ENCODE measurements around the gene PAQR7.

Gene PAQR7

DNA sequence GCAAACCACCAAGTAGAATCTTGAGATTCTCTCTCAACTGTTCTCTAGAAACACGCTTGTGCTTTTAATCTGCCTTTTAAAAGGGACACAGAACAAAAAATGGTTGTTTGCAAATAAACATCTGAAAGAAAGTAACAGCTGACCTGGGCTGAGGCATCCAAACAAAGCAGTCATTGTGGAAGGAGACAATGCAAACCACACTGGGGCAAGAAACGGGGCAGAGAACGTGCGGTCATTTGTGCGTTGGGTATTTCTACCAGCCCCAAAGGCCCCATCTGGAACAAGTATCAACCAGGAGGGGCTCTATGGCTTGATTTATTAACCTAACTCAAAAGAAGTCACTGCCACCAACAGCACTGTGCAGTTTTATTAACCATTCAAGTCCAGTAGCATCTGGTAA is 24.7 kb upstream of the PAQR7 start:
- DNase-seq: no peak

DNA sequence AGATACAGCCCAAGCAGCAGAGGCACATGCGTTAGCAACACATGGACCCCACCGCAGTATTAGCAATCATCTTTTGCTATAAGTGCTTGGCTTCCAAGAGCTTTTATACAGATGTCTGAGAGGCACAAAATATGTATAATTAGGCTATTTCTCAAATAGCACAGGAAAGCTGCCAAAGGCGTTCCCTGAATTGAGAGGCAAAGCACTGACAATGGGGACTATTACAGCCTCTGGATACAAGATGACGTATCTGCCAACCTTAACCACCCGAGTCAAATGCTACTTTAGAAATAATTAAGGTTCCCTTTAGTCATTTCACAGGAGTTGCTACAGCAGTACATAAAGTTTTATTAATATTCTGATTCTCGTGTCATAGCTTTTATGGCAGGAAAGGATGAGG is 24.3 kb upstream of the PAQR7 start:
- no peak for DNase-seq

DNA sequence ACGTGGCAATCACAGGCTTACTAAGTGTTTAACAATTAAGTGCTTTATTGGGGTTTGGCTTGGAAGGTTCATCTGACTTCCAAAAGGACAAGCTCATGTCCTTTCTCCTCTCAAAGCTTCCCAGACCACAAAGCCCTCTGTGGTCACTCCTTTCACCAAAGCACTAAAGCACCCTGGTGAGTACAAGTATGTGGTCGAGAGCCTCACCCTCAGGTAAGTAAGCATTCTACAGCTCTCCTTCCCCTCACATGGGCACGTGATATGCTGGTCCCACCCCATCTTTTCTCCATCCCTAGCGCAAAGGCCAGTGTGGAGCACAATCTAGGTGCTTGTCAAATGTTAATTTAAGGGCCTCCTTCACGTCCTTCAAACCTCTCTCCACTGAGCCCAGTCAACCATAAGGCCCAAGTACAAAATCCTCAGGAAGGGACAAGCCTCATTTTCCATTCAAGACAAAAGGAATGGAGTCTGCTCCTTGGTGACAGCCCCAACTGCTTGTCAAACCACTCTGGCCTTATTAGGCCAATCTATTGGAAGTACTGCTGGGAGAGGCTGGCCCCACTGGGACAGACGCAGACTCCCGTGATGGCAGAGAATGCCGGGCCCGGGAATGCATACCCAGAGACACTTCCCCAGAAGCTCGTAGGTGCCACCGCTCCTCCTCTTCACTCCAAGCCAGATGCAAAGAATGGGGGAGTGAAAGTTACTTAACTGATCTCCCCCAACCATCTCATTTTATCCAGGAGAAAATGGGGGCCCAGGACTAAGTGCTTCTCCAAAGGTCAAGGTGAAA is 22.9 kb upstream of the PAQR7 start:
- no peak for DNase-seq

DNA sequence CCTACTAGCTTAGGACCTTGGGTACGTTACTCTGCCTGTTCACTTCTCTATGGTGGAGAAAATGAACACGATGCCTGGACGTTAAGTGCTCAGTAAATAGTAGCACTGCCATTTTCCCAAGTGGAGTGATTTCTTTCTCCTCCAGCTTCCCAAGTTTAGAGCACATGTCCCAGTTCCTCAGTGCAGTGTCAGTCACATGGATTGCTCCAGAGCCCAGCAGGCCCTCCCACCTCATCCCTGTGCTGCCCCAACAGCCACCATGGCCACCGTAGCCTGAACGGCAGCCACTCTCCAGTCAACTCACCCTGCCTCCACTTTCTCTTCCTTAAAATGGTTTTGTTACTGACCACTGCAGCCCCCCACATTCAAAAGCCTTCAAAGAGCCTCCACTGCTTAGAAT is 22.2 kb upstream of the PAQR7 start:
- DNase-seq: no peak

DNA sequence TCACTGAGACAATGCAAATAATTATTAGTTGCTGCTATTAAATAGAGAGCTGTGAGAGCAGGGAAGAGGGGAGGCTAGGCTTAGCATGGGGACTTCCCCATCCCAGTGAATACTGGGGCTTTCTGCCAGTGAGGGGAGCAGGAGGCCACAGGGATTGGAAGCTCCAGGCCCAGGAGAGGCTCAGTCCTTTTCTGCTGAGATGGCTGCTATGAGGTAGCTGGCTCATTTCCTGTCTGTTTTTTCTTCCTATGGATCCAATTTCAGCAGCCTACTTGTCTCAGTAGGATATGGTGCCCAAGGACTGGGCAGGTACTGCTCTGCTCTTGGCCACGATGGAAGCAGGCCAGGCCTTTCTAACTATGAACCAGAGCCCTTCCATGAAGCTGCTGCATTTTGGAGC is 20.8 kb upstream of the PAQR7 start:
- DNase-seq: no peak

DNA sequence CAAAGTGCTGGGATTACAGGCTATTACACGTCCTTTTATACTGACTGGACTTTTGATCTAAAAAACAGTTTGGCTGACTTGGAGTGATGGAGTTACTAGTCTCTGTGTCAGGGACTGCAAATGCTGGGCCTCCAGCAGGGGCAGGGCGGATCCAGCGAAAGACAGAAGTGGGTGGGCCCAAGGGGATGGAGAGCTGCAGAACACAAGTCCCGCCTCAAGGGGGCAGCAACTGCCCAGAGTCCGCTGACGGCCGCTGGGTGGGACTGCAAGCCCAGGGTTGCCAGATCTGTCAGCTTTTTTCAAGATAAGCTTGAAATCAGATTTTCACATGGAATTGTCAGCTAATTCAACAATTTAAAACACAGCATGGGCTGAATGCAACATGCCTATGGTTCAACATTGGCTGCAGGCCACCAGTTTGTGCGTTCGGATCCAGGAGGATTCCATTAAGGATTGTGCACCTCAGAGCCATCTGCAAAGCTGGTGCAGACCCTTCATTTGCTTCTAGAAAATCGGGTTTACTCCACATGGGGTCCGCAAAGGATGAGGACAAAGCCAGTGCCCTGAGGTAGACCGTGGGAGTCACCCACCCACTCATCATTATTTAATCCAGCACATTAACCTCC is 20.0 kb upstream of the PAQR7 start:
- peak; percentile 87 for DNase-seq

DNA sequence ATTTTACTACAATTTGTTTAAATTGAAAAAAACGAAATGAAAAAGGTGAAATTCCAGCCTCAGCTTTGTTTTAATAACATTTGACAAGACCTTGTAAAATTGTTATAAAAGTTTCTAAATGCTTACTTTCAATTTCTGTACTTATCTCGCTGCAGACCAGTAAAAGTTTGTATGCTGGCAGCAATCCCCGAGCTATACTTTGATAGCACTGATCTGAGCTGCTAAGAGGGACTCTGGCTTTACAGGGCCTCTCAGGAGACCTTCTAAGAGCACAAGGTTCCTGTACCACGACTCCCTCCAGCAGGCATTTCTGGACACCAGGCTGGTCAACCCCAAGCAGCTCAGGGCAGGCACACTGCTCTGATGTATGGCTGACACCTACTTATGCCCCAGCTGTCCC is 17.6 kb upstream of the PAQR7 start:
- no peak for DNase-seq

DNA sequence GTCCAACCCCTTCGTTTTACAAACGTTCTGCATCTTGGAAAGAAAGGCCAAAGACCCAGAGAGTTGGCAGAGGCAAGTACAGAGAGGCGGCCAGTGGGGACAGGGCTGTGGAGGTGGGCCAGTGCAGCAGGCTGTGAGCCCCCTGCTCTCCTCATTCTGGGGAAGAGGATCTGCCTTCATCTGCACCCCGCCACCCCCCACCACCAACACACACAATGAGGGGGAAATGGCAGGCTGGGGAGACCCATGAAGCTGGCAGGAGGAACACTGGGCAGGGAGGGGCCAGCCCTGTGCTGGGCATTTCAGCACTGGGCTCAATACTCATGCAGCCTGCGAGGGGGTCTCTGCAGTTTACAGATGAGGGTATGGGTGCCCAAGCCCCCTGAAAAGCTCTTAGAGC is 16.1 kb upstream of the PAQR7 start:
- no peak for DNase-seq

DNA sequence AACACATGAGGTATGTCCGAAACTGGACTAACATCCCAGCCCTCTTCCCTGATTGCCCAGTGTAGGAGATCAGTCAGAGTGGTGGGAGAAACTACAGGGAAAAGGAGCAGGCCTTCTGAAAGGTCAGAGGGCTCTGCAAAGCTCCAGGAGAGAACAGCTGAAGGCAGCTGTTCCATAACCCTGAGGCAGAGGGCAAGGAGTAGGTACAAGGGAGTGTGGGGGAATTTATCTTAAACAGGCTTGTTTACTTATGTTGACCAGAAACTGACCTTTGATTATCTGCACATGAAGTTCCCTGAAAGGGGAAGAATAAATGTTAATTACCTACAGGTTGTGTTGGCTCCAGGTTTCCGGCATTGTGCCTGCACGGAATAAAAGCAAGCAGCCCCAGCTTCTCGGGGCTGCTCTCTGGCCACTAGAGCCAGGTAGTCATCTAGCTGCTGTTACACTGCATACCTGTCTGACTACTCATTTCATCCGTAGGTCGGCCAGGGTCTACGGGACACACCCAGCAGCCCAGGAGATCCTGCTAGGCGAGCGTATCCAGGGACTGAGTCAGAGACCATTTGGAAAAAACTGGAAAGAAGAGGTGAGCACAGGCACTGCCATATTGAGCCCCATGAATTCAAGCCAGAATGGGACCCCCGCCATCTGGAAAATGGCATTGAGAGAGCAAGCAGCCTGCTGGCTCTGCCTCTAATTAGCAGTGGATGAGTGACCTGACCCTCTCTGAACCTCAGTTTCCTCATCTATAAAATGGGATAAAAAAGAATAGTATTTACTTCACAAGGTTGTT is 14.9 kb upstream of the PAQR7 start:
- DNase-seq: no peak

DNA sequence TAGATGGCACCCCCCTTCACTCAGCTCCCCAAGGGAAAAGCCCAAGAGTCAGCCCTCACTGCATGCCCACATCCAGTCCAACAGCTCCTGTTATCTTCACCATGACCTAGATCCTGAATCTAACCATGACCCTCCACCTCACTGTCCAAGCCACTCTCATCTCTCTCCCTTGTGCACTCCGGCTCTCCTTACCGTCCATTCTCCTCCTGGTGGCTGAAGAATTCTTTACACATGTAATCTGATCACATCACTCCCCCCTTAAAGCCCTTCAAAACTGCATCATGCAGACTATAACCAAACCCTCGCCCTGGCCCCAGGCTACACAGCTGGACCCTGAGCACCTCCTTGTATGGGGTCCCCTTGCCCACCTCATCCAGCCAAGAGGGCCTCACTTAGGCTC is 14.0 kb upstream of the PAQR7 start:
- peak; percentile 77 for DNase-seq

DNA sequence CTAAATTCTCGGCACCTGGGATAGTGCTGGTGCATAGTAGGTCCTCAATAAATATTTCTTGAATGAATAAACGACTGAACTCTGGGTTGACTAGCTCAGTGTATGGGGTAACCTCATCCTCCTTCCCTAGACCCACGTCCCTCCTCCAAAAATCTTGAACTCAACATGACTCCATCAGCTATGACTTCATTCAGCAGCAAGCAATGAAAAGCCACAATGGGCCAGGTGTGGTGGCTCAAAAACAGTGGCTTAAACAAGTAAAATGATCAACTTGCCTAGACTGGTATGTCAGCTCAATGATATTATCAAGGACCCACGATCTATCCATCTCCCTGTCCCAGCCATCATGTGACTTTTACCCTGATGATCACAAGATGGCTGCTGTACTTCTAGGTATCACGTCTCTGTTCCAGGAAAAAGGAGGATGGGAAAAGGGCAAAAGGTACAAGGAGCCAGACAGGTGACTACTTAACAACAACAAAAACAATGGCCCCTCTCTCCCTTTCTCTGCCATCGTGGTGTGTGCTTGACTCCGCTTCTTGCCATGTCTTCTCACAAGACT is 13.0 kb upstream of the PAQR7 start:
- DNase-seq: no peak

DNA sequence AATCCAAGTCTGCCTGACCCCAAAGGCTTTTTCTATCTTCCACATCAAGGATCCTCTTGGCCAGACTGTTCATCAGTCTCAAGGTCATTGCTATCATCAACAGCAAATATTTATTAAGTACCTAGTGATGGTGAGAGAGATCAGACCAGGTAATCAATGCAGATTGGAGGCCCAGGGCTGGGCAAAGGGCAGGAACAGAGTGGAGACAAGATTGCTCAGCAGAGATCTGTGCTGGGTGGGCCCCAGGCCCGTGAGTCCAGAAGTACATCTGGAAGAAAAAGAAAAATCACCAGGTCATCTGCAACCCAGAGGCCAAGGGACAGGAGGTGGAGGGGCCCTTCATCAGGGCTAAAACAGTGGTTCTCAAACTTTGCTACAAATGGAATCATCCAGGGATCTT is 10.1 kb upstream of the PAQR7 start:
- DNase-seq: no peak

DNA sequence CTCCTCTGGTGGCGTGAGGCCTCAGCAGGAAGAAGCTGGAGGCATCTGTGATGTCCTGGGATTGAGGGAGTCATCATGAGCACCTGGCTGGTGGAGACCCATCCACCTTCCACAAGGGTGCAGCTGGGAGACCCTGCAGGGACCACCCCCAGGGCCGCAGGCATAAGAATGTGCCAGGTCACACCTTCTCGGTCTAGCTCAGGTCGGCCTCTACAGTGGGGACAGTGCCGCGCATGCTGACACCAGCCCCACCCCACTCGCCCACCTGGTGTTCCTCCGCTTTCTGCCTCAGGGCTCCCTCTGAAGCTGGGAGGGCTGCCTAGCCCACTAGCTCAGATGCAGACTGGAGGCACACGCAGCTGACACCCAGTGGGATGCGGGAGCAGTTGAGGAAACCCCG is 5.8 kb upstream of the PAQR7 start:
- DNase-seq: no peak

DNA sequence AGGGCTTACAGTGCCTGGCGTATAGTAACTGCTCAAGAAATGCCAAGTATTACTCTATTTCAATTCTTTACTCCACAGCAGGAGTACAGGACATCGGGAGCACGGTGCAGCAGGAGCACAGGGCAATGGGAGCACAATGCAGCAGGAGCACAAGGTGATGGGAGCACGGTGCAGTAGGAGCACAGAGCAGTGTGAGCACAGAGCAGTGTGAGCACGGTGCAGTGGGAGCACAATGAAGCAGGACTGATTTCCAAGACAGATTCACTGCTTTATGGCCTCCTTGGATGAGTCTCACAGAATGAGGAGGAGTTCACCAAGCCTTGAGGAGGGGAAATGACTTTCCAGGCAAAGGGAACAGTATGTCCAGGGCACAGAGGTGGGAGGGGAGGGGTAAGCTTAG is 5.0 kb upstream of the PAQR7 start:
- no peak for DNase-seq

DNA sequence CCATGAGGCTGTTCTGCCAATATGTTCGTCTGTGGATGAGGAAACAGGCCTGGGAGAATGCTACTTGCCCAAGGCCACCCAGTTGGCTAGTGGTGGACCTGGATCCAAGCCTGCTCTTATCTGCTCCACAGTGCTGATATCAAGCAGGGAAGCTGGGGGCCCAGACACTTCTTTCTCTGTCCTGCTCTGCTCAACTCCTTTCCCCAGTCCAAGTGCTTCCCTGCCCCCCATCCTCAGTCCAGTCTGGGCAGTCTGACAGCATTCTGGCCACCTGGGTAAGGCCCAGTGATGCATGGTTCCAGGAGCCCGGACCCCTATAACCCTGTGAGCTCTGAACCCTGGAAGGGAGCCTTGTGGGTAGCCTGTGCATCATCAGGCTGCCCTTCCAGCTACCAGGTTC is 4.2 kb upstream of the PAQR7 start:
- no peak for DNase-seq

DNA sequence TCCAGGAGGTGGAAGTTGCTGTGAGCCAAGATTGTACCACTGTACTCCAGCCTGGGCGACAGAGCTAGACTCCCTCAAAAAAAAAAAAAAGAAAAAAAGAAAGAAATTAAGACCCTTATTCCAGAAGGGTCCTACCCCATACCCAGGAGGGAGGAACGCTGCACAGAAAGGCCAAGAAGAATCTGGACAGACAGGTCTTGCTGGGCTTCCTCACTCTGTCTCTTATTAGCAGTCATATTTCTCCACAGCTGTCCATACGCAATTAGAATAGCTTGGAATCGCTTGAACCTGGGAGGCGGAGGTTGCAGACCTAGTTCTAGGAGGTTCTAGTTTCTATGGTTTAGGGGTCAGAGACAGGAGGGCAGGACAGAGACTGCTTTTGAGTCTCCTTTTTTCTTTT is 3.2 kb upstream of the PAQR7 start:
- DNase-seq: no peak

DNA sequence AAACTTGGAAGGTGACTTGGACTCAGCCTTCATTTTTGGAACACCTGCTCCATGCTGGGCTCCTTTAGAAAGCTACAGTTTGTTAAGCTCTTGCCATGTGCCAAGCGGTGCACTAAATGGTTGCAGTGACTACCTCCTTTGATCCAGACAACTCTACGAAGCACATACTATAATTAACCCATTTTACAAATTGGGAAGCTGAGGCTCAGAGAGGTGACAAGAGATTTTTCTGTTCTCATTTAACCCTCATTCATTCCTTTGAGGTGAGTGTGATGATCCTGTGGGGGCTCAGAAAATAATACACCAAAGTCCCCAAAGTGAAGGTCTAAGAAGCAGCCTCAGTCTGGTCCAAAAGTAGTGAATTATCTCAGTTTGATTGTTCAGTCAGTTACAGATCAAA is 1.6 kb upstream of the PAQR7 start:
- DNase-seq: no peak

DNA sequence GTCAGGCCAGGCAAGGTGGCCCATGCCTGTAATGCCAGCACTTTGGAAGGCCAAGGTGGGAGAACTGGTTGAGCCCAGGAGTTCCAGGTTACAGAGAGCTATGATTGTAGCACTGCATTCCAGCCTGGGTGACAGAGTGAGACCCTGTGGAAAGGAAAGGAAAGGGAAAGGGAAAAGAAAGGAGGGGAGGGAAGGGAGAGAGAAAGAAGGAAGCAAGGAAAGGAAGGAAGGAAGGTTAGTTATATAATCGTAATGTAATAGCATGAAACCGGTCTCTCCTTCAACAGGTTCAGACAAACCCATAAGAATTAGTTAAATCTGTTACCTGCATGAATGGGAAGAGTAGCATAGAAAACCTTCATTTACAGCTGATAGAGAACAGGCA is 1.2 kb upstream of the PAQR7 start:
- DNase-seq: no peak

DNA sequence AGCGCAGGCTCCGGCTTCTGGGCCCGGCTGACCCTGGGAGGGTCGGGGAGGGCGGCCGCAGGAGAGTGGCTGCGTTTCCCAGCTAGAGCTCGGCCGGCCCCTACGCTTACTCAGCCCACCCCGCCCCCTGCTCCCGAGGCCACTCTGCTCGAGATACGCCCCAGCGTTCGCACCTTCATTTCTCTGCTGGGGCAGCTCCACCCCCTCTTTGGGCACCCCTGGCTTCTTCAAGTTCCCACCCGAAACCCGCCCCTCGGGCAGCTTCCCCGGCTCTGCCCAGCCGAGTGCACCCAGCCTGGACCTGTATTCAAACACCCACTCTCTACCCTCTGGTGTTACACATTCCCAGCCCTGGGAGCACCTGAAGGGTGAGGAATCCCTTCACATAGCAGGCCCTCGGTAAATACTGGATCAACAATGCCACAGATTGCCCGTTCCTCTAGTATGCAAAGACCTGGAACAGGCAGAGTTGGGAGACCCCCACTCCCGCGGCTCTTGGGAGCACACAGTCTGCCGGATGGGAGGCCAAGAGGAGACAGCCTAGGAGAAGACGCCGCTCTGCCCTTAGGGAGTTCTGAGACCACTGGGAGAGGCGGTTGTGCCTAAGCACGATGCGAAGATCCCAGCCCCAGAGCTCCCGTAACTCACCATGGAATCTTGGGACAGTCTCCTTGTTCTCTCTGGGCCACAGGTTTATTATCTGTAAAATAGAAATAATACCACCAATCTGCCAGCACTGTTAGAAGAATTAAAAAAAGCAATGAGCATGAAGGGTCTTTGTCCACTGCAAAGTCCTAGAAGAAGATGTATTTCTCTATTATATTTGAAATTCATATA is 566 bp upstream of the PAQR7 start:
- no peak for DNase-seq

DNA sequence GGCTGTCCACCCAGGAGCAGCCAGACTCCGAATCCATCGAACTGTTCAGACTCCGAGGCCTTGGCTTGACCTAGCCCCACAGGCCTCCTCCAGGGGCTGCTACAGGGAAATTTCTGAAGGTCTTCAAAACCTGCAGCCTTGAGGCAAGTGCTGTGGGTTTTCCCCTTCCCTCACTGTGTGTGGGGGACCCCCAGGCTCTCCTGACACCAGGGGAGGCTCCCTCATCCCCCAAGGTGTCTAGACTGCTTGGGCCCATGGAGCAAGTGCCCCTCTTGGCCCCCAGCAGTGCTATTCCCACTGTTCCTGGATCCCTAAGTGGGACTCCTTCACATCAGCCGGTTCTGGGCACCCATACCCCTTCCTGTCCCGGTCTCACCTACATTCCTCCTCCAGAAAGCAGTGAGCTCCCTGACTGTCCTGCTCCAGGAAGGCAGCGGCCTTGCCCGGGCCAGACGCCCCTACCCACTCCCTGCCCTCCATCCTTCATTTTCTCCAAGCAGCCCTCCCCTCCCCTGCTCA is 814 bp downstream of the PAQR7 start:
- no peak for DNase-seq

DNA sequence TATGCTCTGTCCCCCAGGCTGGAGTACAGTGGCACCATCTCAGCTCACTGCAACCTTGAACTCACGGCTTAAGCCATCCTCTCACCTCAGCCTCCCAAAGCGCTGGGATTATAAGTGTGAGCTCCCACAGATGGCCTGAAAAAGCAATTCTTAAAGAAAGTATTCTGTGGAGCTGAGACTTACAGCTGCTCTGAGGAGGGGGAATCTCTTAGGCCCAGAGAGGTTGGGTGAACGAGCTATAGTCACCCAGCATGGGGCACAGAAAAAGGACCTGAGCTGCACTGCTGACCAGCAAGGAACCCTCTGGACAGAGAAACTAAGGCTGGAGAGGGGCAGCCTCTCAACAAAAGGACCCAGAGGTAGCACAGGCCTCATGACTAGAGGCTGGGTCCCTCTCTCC is 1.3 kb downstream of the PAQR7 start:
- no peak for DNase-seq

DNA sequence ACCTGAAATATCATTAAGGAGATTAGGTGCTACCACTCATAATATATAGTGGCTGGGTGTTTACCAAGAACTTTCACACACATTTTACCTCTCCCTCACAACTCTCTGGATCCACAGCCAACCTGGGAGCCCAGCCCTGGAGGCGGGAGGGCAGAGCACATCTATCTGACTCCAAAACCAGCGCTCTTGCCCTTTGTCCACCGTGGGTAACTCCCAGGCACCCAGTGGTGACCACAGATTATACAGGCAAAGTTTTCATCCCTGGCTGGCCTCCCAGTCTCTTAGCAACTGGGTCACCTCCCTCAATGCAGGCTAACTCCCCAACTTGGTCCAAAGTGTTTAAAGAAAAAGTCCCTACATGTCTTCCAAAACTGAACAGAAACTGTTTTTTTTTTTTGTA is 2.4 kb downstream of the PAQR7 start:
- DNase-seq: no peak

DNA sequence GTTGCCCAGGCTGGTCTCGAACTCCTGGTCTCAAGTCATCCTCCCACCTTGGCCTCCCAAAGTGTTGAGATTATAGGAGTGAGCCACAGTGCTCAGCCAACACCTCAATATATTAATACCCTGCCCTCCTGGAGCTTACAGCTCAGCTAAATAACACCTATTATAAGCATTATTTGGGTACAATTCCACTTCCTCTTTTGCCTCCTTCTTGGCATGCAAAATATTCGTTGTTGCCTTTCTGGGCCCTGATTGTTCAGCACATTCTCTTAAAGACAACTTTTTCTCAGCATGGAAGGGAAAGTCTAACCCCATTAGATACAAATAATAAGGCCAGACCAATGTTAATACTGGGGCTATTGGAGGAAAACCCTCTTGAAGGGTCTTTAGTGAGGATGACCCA is 2.8 kb downstream of the PAQR7 start:
- no peak for DNase-seq
